Stimulated activated CD8-positive, alpha-beta memory T cell treated with anti-CD3 and anti-CD28 coated beads, Interleukin-12 subunit alpha, Interleukin-12 subunit beta, amount 100 ng/mL, for 1 hour (primary cell): Measurements from ENCODE around the gene COL4A1.
"Not testable (repeated sequence)": the region's sequence is repeated elsewhere in the genome, so short reads cannot be mapped to it uniquely, and the experiment has no call there.

ENCODE experiments used
- DNase-seq: peaks from one replicate; pipeline ENCODE4 v3.0.0-alpha.2; 2020; ENCODE audit warnings: low read depth

COL4A1 gene

GRCh38 chr13:110323172-110323891 is 16.4 kb upstream of the COL4A1 start:
- no peak for DNase-seq

GRCh38 chr13:110322828-110323171 is 15.8 kb upstream of the COL4A1 start:
- no peak for DNase-seq

GRCh38 chr13:110322126-110322827 is 15.3 kb upstream of the COL4A1 start:
- DNase-seq, result no peak

GRCh38 chr13:110321573-110321972 is 14.6 kb upstream of the COL4A1 start:
- not testable (repeated sequence) for DNase-seq

GRCh38 chr13:110320645-110321044 is 13.7 kb upstream of the COL4A1 start:
- DNase-seq, result no peak

GRCh38 chr13:110319774-110320509 is 13.0 kb upstream of the COL4A1 start:
- no peak for DNase-seq

- DNase-seq, result no peak
Observed at GRCh38 chr13:110319397-110319773, 12.4 kb upstream of the COL4A1 start.

GRCh38 chr13:110318920-110319319 is 12.0 kb upstream of the COL4A1 start:
- DNase-seq, result no peak

- no peak for DNase-seq
Observed at GRCh38 chr13:110317496-110318195, 10.7 kb upstream of the COL4A1 start.

GRCh38 chr13:110317093-110317492 is 10.1 kb upstream of the COL4A1 start:
- DNase-seq, result no peak

- DNase-seq, result no peak
Observed at GRCh38 chr13:110316196-110316595, 9.2 kb upstream of the COL4A1 start.

- no peak for DNase-seq
Observed at GRCh38 chr13:110314516-110315245, 7.7 kb upstream of the COL4A1 start.

- DNase-seq, result not testable (repeated sequence)
Observed at GRCh38 chr13:110313733-110314132, 6.8 kb upstream of the COL4A1 start.

GRCh38 chr13:110313261-110313660 is 6.3 kb upstream of the COL4A1 start:
- DNase-seq, result not testable (repeated sequence)

- no peak for DNase-seq
Observed at GRCh38 chr13:110312339-110313031, 5.5 kb upstream of the COL4A1 start.

- no peak for DNase-seq
Observed at GRCh38 chr13:110311443-110312338, 4.7 kb upstream of the COL4A1 start.

GRCh38 chr13:110310541-110311442 is 3.8 kb upstream of the COL4A1 start:
- no peak for DNase-seq

GRCh38 chr13:110309661-110310524 is 2.9 kb upstream of the COL4A1 start:
- DNase-seq, result no peak
